HEK293 (cell line): ENCODE data around the gene ADAMTSL3.

Experiments used
- CTCF ChIA-PET: fragments of 350-600 bp; formaldehyde crosslinking; extraction: SDS; loops from one replicate; lab custom pipeline; 2021; ENCODE audit warnings: antibody characterized with exemption; lab: Yijun Ruan, JAX
- POLR2A ChIA-PET: fragments of 300-600 bp; formaldehyde crosslinking; extraction: SDS; loops from one replicate; lab custom pipeline; 2020; ENCODE audit warnings: antibody characterized with exemption, inconsistent platforms; lab: Yijun Ruan, JAX
- H3K27ac ChIP-seq: fragments of 200-500 bp; sonication (Bioruptor generic); 2 replicates; pipeline ENCODE4 v1.5.1; 2014; ENCODE audit warnings: low read depth, low read length, control low read depth, inconsistent platforms; ENCODE audit errors: extremely low read depth
- H3K36me3 ChIP-seq, 2 experiments: fragments of 200-500 bp in 1 of 2; sonication (Bioruptor generic) in 1 of 2; 1 replicate in 1 of 2; 2 replicates in 1 of 2; pipeline ENCODE4 v1.5.1; 2014 to 2017; ENCODE audit warnings: inconsistent platforms in 2 of 2, low read length in 2 of 2; ENCODE audit not compliant: control insufficient read depth in 2 of 2, insufficient read depth in 1 of 2
- H3K4me1 ChIP-seq: fragments of 200-500 bp; sonication (Bioruptor generic); 2 replicates; pipeline ENCODE4 v1.5.1; 2014; ENCODE audit warnings: mild to moderate bottlenecking, low read length, inconsistent platforms; ENCODE audit not compliant: control insufficient read depth, insufficient read depth
- H3K4me3 ChIP-seq: 2 replicates; pipeline ENCODE4 v1.5.1; 2011; ENCODE audit warnings: low read depth, mild to moderate bottlenecking, control low read depth, low read length, moderate library complexity
- H3K9me3 ChIP-seq: fragments of 200-500 bp; sonication (Bioruptor generic); 2 replicates; pipeline ENCODE4 v1.5.1; 2014; ENCODE audit warnings: low read depth, low read length, inconsistent platforms; ENCODE audit not compliant: control insufficient read depth, insufficient read depth
- GFI1B ChIP-seq: fragments of 450-650 bp; formaldehyde crosslinking; IDR thresholded peaks from 2 replicates; pipeline ENCODE4 v1.5.1; 2016; ENCODE audit warnings: missing biosample characterization, missing genetic modification characterization
- IKZF3 ChIP-seq: fragments of 450-650 bp; IDR thresholded peaks from 2 replicates; pipeline ENCODE4 v1.5.0; 2018; ENCODE audit warnings: missing biosample characterization, mild to moderate bottlenecking, missing genetic modification characterization, moderate library complexity
- MYNN ChIP-seq: fragments of 450-650 bp; formaldehyde crosslinking; IDR thresholded peaks from 2 replicates; pipeline ENCODE4 v1.5.1; 2016; ENCODE audit warnings: missing biosample characterization, missing genetic modification characterization, borderline replicate concordance
- OVOL3 ChIP-seq: fragments of 450-650 bp; formaldehyde crosslinking; IDR thresholded peaks from 2 replicates; pipeline ENCODE4 v1.5.1; 2016; ENCODE audit warnings: missing biosample characterization, missing genetic modification characterization
- PRDM1 ChIP-seq: fragments of 450-650 bp; formaldehyde crosslinking; IDR thresholded peaks from 2 replicates; pipeline ENCODE4; 2016; ENCODE audit warnings: missing biosample characterization, missing genetic modification characterization
- YY1 ChIP-seq: fragments of 450-650 bp; formaldehyde crosslinking; IDR thresholded peaks from 2 replicates; pipeline ENCODE4 v1.5.1; 2018; ENCODE audit warnings: missing biosample characterization, missing genetic modification characterization
- ZFP3 ChIP-seq: fragments of 450-650 bp; formaldehyde crosslinking; IDR thresholded peaks from 2 replicates; pipeline ENCODE4 v1.5.1; 2016; ENCODE audit warnings: low read depth, missing biosample characterization, missing genetic modification characterization
- ZNF549 ChIP-seq: fragments of 450-650 bp; IDR thresholded peaks from 2 replicates; pipeline ENCODE4 v1.5.1; 2018; ENCODE audit warnings: missing biosample characterization, missing genetic modification characterization, mild to moderate bottlenecking, inconsistent platforms, moderate library complexity
- ZNF571 ChIP-seq: fragments of 450-650 bp; formaldehyde crosslinking; IDR thresholded peaks from 2 replicates; pipeline ENCODE4 v1.5.0; 2017; ENCODE audit warnings: missing biosample characterization, missing genetic modification characterization
- ZNF621 ChIP-seq: fragments of 450-650 bp; formaldehyde crosslinking; IDR thresholded peaks from 2 replicates; pipeline ENCODE4 v1.5.1; 2017; ENCODE audit warnings: missing biosample characterization, missing genetic modification characterization
- ZNF654 ChIP-seq: fragments of 450-650 bp; formaldehyde crosslinking; IDR thresholded peaks from 2 replicates; pipeline ENCODE4 v1.5.1; 2016; ENCODE audit warnings: low read depth, missing biosample characterization, missing genetic modification characterization
- ZNF776 ChIP-seq: fragments of 450-650 bp; formaldehyde crosslinking; IDR thresholded peaks from 2 replicates; pipeline ENCODE4 v1.5.0; 2017; ENCODE audit warnings: missing biosample characterization, missing genetic modification characterization, borderline replicate concordance
- ZXDB ChIP-seq: fragments of 450-650 bp; formaldehyde crosslinking; IDR thresholded peaks from 2 replicates; pipeline ENCODE4 v1.5.1; 2016; ENCODE audit warnings: missing biosample characterization, missing genetic modification characterization
- TF ChIP-seq, protein P1 (sequence below): fragments of 450-650 bp; formaldehyde crosslinking; IDR thresholded peaks from 2 replicates; pipeline ENCODE4 v1.5.1; 2016; ENCODE audit warnings: missing biosample characterization, missing genetic modification characterization
- TF ChIP-seq, protein P2 (sequence below): fragments of 450-650 bp; formaldehyde crosslinking; IDR thresholded peaks from 2 replicates; pipeline ENCODE4 v1.5.1; 2016; ENCODE audit warnings: missing biosample characterization, missing genetic modification characterization
- TF ChIP-seq, protein P3 (sequence below): IDR thresholded peaks from 2 replicates; pipeline ENCODE4 v1.6.1; 2011; ENCODE audit warnings: mild to moderate bottlenecking, low read depth, low read length, borderline replicate concordance
- TF ChIP-seq, protein P4 (sequence below): fragments of 450-650 bp; formaldehyde crosslinking; IDR thresholded peaks from 2 replicates; pipeline ENCODE4 v1.5.1; 2016; ENCODE audit warnings: missing biosample characterization, missing genetic modification characterization
- TF ChIP-seq, protein P5 (sequence below): fragments of 450-650 bp; formaldehyde crosslinking; IDR thresholded peaks from 2 replicates; pipeline ENCODE4 v1.5.1; 2017; ENCODE audit warnings: missing biosample characterization, missing genetic modification characterization
- TF ChIP-seq, protein P6 (sequence below): fragments of 450-650 bp; formaldehyde crosslinking; IDR thresholded peaks from 2 replicates; pipeline ENCODE4 v1.5.1; 2016; ENCODE audit warnings: missing biosample characterization, missing genetic modification characterization, low read depth
- TF ChIP-seq, protein P7 (sequence below): fragments of 450-650 bp; formaldehyde crosslinking; IDR thresholded peaks from 2 replicates; pipeline ENCODE4 v1.5.1; 2016; ENCODE audit warnings: missing biosample characterization, missing genetic modification characterization

ADAMTSL3 gene

DNA sequence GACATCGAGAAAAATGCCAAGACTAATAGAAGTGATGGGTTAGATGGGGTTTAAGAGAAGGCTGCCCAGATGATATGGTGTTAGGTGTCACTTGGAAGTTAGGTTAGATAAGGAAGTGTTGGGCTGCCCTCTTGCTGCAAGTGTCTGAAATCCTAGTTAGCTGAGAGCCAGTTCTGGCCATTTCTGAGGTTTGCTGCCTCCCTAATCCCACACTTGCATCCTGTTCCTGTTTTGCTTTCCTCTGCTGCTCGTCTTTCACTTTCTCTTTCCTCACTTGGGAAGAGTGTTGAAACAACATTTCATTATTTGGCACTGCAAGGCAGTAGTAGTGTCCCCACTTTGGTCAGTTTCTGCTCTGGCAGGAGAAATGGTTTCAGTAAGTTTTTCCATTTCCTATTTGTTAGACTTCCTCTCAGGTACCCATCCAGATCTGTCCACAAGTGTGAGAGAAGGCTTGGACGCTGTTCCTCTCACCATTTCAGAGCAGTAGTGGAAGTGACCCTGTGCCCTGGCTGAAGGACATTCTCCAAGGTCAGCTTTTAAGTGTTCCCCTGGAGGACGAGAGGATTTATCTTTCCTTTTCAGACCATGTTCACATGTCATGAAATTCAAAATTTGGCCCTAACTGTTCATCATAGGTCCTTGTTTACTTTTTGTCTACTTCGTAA is 93.3 kb downstream of the ADAMTSL3 start:
- TF ChIP-seq, protein P1, sequence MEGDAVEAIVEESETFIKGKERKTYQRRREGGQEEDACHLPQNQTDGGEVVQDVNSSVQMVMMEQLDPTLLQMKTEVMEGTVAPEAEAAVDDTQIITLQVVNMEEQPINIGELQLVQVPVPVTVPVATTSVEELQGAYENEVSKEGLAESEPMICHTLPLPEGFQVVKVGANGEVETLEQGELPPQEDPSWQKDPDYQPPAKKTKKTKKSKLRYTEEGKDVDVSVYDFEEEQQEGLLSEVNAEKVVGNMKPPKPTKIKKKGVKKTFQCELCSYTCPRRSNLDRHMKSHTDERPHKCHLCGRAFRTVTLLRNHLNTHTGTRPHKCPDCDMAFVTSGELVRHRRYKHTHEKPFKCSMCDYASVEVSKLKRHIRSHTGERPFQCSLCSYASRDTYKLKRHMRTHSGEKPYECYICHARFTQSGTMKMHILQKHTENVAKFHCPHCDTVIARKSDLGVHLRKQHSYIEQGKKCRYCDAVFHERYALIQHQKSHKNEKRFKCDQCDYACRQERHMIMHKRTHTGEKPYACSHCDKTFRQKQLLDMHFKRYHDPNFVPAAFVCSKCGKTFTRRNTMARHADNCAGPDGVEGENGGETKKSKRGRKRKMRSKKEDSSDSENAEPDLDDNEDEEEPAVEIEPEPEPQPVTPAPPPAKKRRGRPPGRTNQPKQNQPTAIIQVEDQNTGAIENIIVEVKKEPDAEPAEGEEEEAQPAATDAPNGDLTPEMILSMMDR (tag by site-specific recombination) = peak; percentile 43; the same call in 1 of the 2 replicates
- TF ChIP-seq ZNF654 (tag by site-specific recombination) = peak; percentile 21; the same call in 1 of the 2 replicates
- TF ChIP-seq PRDM1 (tag by site-specific recombination) = peak; percentile 27; the same call in 1 of the 2 replicates
- 0 out of 2 replicates have a peak, but pooled peaks have one; percentile 32 for TF ChIP-seq ZNF549
- no peak for TF ChIP-seq MYNN (tag by site-specific recombination)
- TF ChIP-seq ZNF776 = no peak
- TF ChIP-seq, protein P2, sequence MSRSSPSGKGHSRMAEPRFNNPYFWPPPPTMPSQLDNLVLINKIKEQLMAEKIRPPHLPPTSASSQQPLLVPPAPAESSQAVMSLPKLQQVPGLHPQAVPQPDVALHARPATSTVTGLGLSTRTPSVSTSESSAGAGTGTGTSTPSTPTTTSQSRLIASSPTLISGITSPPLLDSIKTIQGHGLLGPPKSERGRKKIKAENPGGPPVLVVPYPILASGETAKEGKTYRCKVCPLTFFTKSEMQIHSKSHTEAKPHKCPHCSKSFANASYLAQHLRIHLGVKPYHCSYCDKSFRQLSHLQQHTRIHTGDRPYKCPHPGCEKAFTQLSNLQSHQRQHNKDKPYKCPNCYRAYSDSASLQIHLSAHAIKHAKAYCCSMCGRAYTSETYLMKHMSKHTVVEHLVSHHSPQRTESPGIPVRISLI = no peak
- TF ChIP-seq, all 188 proteins: peak for 4
- ChIA-PET CTCF (interaction anchor here (0.6 to 3.1 kb wide), 11 partner anchors 19 to 502 kb away, joined by 3 to 15 read pairs (median 3); no protein-coding TSS in a partner anchor), POLR2A (no interaction called here)
- H3K4me3 ChIP-seq = no peak overlapping the region
- H3K27ac ChIP-seq = no peak overlapping the region
- no peaks in the 10 kb centered on the region for H3K9me3 ChIP-seq
- H3K4me1 ChIP-seq = no peaks in the 10 kb centered on the region
- no peaks in the 10 kb centered on the region for H3K36me3 ChIP-seq

DNA sequence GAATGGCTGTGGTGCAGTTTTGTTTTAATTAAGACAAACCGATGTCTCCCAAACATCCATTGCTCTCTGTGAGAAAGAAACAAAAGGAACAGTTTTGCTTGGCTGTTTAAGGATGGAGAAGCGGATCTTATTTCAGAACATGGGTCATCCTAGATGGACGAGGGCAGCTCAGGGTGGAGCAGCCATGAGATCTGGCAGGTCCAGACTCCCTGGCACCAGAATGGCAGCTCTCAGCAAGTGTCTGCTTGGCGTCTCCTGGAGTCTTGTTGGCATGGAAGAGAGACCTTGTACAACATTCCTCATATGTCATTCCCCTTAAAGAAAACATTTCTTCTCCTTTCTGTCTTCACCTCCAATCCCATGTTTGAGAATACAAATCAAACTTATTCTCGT is 93.8 kb downstream of the ADAMTSL3 start:
- Histone ChIP-seq H3K4me1 (no peaks in the 10 kb centered on the region), H3K9me3 (no peaks in the 10 kb centered on the region), H3K36me3 (no peaks in the 10 kb centered on the region), H3K27ac (no peak overlapping the region), H3K4me3 (no peak overlapping the region)
- CTCF ChIA-PET = interaction anchor here (2.0 to 2.3 kb wide), 3 partner anchors 23 to 187 kb away, joined by 4 to 8 read pairs (median 7); no protein-coding TSS in a partner anchor
- POLR2A ChIA-PET = no interaction called here
- TF ChIP-seq YY1 (tag by site-specific recombination) = no peak
- no peak for TF ChIP-seq ZXDB (tag by site-specific recombination)
- no peak for TF ChIP-seq ZNF621 (tag by site-specific recombination)
- no peak for TF ChIP-seq ZNF571 (tag by site-specific recombination)
- TF ChIP-seq, protein P3, sequence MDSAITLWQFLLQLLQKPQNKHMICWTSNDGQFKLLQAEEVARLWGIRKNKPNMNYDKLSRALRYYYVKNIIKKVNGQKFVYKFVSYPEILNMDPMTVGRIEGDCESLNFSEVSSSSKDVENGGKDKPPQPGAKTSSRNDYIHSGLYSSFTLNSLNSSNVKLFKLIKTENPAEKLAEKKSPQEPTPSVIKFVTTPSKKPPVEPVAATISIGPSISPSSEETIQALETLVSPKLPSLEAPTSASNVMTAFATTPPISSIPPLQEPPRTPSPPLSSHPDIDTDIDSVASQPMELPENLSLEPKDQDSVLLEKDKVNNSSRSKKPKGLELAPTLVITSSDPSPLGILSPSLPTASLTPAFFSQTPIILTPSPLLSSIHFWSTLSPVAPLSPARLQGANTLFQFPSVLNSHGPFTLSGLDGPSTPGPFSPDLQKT = no peak
- TF ChIP-seq, protein P4, sequence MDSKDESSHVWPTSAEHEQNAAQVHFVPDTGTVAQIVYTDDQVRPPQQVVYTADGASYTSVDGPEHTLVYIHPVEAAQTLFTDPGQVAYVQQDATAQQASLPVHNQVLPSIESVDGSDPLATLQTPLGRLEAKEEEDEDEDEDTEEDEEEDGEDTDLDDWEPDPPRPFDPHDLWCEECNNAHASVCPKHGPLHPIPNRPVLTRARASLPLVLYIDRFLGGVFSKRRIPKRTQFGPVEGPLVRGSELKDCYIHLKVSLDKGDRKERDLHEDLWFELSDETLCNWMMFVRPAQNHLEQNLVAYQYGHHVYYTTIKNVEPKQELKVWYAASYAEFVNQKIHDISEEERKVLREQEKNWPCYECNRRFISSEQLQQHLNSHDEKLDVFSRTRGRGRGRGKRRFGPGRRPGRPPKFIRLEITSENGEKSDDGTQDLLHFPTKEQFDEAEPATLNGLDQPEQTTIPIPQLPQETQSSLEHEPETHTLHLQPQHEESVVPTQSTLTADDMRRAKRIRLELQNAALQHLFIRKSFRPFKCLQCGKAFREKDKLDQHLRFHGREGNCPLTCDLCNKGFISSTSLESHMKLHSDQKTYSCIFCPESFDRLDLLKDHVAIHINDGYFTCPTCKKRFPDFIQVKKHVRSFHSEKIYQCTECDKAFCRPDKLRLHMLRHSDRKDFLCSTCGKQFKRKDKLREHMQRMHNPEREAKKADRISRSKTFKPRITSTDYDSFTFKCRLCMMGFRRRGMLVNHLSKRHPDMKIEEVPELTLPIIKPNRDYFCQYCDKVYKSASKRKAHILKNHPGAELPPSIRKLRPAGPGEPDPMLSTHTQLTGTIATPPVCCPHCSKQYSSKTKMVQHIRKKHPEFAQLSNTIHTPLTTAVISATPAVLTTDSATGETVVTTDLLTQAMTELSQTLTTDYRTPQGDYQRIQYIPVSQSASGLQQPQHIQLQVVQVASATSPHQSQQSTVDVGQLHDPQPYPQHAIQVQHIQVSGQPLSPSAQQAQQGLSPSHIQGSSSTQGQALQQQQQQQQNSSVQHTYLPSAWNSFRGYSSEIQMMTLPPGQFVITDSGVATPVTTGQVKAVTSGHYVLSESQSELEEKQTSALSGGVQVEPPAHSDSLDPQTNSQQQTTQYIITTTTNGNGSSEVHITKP (tag by site-specific recombination) = no peak
- no peak for TF ChIP-seq GFI1B
- TF ChIP-seq OVOL3 = no peak
- TF ChIP-seq, protein P5, sequence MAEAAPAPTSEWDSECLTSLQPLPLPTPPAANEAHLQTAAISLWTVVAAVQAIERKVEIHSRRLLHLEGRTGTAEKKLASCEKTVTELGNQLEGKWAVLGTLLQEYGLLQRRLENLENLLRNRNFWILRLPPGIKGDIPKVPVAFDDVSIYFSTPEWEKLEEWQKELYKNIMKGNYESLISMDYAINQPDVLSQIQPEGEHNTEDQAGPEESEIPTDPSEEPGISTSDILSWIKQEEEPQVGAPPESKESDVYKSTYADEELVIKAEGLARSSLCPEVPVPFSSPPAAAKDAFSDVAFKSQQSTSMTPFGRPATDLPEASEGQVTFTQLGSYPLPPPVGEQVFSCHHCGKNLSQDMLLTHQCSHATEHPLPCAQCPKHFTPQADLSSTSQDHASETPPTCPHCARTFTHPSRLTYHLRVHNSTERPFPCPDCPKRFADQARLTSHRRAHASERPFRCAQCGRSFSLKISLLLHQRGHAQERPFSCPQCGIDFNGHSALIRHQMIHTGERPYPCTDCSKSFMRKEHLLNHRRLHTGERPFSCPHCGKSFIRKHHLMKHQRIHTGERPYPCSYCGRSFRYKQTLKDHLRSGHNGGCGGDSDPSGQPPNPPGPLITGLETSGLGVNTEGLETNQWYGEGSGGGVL (tag by site-specific recombination) = no peak
- TF ChIP-seq, protein P6, sequence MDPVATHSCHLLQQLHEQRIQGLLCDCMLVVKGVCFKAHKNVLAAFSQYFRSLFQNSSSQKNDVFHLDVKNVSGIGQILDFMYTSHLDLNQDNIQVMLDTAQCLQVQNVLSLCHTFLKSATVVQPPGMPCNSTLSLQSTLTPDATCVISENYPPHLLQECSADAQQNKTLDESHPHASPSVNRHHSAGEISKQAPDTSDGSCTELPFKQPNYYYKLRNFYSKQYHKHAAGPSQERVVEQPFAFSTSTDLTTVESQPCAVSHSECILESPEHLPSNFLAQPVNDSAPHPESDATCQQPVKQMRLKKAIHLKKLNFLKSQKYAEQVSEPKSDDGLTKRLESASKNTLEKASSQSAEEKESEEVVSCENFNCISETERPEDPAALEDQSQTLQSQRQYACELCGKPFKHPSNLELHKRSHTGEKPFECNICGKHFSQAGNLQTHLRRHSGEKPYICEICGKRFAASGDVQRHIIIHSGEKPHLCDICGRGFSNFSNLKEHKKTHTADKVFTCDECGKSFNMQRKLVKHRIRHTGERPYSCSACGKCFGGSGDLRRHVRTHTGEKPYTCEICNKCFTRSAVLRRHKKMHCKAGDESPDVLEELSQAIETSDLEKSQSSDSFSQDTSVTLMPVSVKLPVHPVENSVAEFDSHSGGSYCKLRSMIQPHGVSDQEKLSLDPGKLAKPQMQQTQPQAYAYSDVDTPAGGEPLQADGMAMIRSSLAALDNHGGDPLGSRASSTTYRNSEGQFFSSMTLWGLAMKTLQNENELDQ = no peak
- TF ChIP-seq ZFP3 (tag by site-specific recombination) = no peak
- TF ChIP-seq IKZF3 (tag by site-specific recombination) = no peak
- TF ChIP-seq, protein P7, sequence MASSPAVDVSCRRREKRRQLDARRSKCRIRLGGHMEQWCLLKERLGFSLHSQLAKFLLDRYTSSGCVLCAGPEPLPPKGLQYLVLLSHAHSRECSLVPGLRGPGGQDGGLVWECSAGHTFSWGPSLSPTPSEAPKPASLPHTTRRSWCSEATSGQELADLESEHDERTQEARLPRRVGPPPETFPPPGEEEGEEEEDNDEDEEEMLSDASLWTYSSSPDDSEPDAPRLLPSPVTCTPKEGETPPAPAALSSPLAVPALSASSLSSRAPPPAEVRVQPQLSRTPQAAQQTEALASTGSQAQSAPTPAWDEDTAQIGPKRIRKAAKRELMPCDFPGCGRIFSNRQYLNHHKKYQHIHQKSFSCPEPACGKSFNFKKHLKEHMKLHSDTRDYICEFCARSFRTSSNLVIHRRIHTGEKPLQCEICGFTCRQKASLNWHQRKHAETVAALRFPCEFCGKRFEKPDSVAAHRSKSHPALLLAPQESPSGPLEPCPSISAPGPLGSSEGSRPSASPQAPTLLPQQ = no peak
